Hippocampal formation (tissue), 2 donors: ENCODE results near the gene HEYL.
A peak's percentile ranks its signal among the peaks of the same experiment; 100 is the strongest.

Source experiments
- DNase-seq, 2 donors: peaks; one replicate each; lab custom pipeline; 2025; lab: John Stamatoyannopoulos, UW

The HEYL gene

GRCh38 chr1:39666772-39667171, 27.3 kb upstream of the HEYL start:
- DNase-seq = no peak

GRCh38 chr1:39663559-39663958, 24.1 kb upstream of the HEYL start:
- DNase-seq = no peak

DNA sequence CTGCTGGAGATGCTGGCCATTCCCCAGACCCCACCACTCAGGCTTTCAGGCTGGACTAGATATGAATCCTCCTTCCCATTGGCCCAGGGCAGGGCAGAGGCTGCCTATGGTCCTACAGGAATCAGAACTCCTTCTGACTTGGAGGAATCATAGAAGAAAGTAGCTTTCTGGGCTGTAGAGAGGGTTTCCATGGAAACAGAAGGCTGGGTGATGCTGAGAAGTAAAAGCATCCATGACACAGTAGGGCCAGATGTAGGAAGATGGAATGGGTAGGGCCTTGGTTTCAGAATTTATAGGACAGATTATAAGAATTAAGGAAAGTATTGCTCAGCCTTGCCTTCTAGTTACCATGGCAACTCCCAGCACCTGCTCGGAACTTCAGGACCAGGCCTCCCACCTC, 23.4 kb upstream of the HEYL start:
- DNase-seq = no peak

GRCh38 chr1:39659538-39659937, 20.1 kb upstream of the HEYL start:
- no peak for DNase-seq

DNA sequence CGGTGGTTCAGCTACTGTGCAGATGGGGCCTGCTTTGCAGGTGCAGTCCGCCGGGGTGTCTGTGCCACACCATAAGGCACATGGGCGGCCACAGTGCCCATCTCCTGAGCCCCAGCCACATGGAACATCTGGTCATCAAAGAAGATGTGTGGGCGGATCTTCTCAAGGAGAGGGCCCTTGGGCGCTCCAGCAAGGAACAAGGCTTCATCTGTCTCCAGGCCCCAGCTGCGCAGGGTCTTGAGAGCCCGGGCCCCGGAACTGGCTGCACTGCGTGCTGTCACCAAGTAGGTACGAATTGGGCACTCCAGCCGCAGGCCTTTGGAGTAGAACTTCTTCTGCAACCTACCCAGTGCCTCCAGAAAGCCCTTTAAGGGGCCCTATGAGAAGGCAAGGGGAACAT, 19.7 kb upstream of the HEYL start:
- no peak for DNase-seq

- DNase-seq = peak; percentile 25 to 31
Observed at GRCh38 chr1:39657923-39658485, 18.6 kb upstream of the HEYL start.

GRCh38 chr1:39657402-39657801, 18.0 kb upstream of the HEYL start:
- DNase-seq = no peak

- no peak for DNase-seq
Observed at GRCh38 chr1:39656391-39656790, 16.9 kb upstream of the HEYL start.

GRCh38 chr1:39655578-39656268, 16.3 kb upstream of the HEYL start:
- DNase-seq = no peak

GRCh38 chr1:39654291-39654690, 14.8 kb upstream of the HEYL start:
- no peak for DNase-seq

GRCh38 chr1:39653546-39654031, 14.1 kb upstream of the HEYL start:
- peak; percentile 49 to 55 for DNase-seq

DNA sequence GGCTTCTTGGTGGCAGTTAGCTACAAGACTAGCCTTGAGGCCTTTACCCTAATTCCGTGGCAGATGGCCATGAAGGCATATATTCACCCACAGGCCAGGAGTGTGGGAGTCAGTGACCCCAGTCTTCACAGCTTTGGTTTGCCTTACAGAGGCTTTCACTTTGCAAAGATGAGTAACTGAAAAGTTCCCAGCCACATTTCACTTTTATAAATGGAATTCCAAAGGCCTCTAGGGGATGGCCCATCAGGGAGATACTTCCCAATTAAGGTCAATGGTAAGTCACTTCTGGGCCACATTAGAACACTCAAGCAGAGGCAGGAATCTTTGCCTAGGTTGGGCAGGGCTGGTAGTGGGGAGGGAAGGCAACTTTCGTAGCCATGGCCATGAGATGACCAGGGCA, 13.1 kb upstream of the HEYL start:
- DNase-seq = no peak

GRCh38 chr1:39652105-39652504, 12.7 kb upstream of the HEYL start:
- no peak for DNase-seq

- no peak for DNase-seq
Observed at GRCh38 chr1:39650431-39650830, 11.0 kb upstream of the HEYL start.

GRCh38 chr1:39649636-39650185, 10.3 kb upstream of the HEYL start:
- no peak for DNase-seq

GRCh38 chr1:39648496-39648895, 9.1 kb upstream of the HEYL start:
- no peak for DNase-seq

GRCh38 chr1:39647247-39647646, 7.8 kb upstream of the HEYL start:
- no peak for DNase-seq

DNA sequence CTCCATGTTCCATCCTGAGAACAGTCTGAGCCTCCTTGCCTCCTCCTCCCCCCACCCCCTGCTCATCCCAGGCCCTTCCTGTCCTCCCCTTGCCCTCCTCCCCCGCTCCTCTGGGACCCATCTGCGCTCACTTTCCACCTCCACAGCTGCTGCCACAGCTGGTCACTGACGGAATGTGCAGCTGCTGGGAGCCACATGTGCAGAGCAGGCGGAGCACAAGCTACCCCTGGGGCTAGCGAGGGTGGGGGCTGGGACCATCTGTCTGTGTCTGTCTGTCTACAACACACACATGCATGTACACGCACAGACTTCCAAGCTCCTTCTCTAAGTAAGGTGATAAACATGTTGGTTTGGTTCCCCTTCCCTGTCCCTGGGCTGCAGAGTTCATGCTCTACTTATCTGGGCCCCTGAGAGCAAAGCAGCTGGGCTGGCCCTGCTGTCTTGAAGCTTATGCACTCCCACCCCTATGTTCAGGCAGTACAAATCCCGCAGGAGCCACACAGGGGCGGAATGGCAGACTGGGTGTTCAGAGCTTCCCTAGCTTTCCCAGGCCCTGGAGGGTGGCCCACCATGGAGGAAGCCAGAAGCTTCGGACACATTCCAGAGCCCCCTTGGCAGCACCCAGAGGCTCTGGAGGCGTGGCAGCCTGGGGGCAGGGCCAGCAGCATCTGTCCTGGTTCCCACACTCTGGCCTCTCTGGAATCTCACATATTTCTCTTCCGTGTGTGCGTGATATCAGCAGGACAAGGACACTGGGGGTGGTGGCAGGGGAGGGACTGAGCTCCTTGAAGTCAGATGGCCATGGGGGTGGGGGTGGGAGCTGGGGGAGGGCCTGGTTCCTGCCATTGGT, 7.0 kb upstream of the HEYL start:
- no peak for DNase-seq

DNA sequence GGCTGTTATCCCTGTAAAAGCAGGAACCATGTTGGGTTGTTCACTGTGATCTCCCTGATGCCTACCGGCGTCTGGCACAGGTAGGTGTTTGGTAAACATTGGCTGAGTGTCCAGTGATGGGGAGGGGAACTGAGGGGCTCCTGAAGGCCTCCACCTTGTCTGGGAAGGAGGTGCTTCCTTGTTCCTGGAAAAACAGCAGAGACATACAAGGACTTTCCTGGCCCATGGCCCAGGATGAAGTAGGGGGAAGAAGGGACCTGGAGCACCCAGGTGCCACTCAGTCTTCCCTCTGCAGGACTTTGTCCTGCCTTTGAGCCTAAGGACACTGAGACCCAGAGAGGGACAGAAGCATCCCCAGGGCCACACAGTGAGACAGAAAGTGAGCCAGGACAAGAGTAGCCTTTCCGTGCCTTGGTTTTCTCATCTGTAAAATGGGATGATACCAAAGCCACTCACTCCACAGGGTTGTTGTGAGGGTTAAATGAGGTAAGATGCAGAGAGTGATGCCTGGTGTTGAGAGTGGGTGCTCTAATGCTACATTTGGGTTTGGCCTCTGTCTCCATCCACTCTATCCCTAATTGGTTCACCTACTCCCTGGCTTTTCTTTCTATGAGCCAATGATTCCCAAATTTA, 6.1 kb upstream of the HEYL start:
- DNase-seq = no peak

DNA sequence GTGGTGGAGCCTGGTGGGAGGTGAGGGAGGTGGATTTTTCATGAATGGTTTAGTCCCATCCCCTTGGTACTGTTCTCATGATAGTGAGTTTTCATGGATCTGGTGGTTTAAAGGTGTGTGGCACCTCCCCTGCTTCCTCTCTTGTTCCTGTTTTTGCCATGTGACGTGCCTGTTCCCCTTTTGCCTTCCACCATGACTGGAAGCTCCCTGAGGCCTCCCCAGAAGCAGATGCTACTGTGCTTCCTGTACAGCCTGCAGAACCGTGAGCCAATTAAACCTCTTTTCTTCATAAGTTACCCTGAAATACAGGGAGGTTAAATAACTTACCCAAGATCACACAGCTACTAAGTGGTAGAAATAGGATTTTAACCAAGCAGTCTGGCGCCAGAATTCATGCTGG, 4.3 kb upstream of the HEYL start:
- no peak for DNase-seq

- no peak for DNase-seq
Observed at GRCh38 chr1:39642796-39643195, 3.4 kb upstream of the HEYL start.

DNA sequence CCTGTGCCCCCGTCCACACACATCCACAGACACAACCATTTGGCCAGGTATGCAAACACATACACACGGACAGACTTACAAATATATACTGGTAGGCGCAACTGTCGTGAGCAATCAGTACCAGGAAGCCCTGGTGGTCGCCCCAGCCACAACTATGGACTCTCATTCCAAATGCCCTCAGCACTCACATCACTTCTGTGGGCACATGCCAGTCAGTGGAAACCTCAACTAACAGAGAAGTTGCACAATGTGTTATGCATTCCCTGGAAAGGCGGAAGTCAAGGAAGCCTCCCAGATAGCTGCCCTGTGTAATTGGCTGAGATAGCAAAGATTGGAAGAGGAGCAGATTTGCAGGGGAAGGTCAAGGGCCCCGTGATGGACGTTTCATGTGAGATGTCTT, 1.4 kb upstream of the HEYL start:
- no peak for DNase-seq
